Body of pancreas (tissue), 4 donors: ENCODE measurements around the gene FOXJ3. TPM values are rescaled to one million over a fixed set of nuclear protein-coding genes. Genes with fewer than 3 reads are reported as not detected.

Experiments used
- ATAC-seq: fragments of 150-250 bp; one replicate; pipeline ENCODE4 v1.9.1; 2016
- DNase-seq, 4 donors: peaks; one replicate each; pipeline ENCODE4 v3.0.0-alpha.2; 2019
- H3K27ac ChIP-seq, 4 donors: fragments of 200-600 bp; sonication (generic); 1 replicate in 3 of 4; 2 replicates in 1 of 4; pipeline versions ENCODE4 v1.5.1 to v1.6.1; 2016 to 2019; ENCODE audit warnings: mild to moderate bottlenecking in 1 of 4, mixed read lengths in 1 of 4, moderate library complexity in 1 of 4
- H3K27me3 ChIP-seq, 2 donors: fragments of 200-600 bp; sonication (generic); one replicate each; pipeline ENCODE4 v1.6.0; 2016; ENCODE audit warnings: mild to moderate bottlenecking in 1 of 2
- H3K36me3 ChIP-seq, 2 donors: fragments of 200-600 bp; sonication (generic); replicated peaks in 1 of 2; 2 replicates each; pipeline ENCODE4 v1.5.1; 2016; ENCODE audit warnings: low read depth in 2 of 2; ENCODE audit not compliant: insufficient read depth in 1 of 2
- H3K4me1 ChIP-seq: fragments of 200-600 bp; sonication (generic); one replicate; pipeline ENCODE4 v1.6.0; 2016
- H3K4me3 ChIP-seq, 2 donors: fragments of 200-600 bp; sonication (generic); 1 replicate in 1 of 2; 2 replicates in 1 of 2; pipeline ENCODE4 v1.5.1; 2016 to 2019
- H3K9me3 ChIP-seq, 3 donors: fragments of 200-600 bp; sonication (generic); 1 replicate in 2 of 3; 2 replicates in 1 of 3; pipeline ENCODE4 v1.5.1; 2016
- CTCF ChIP-seq, 7 experiments: fragments of 450-650 bp in 4 of 7; fragments of 200-600 bp in 3 of 7; sonication (generic) in 3 of 7; IDR thresholded peaks; one replicate each; pipeline ENCODE4 v1.5.1; 2016 to 2019; ENCODE audit warnings: antibody characterized with exemption in 7 of 7
- POLR2A ChIP-seq, 3 donors: fragments of 450-650 bp; IDR thresholded peaks; one replicate each; pipeline ENCODE4 v1.6.1; 2016; ENCODE audit warnings: antibody characterized with exemption in 3 of 3, mild to moderate bottlenecking in 2 of 3
- WGBS, 2 donors: methylation state at CpG; one replicate each; pipeline ENCODE4 v1.1.5; 2017; 5-methylcytosine and 5-hydroxymethylcytosine counted together
- intact Hi-C: fragments of 100-400 bp; cut with DNase I; formaldehyde crosslinking; loops from one replicate; pipeline ENCODE4 v1.15.1; 2023
- total RNA-seq, 2 donors: library from RNA; depleted of rRNA; stranded (reverse); fragments of >200 nt; gene quantifications; one replicate each; pipeline ENCODE4 v1.1.0, GENCODE V29; 2016

The FOXJ3 gene
- total RNA-seq, 2 donors from 2014 or later: 25.2 to 50.4 TPM

GRCh38 chr1:42198251-42198650 lies 136.8 kb downstream of the FOXJ3 start:
- no peaks in the 10 kb centered on the region for H3K27me3 ChIP-seq
- ATAC-seq (no peak), DNase-seq (no peak)
- no peak overlapping the region for H3K4me3 ChIP-seq
- H3K9me3 ChIP-seq: no peaks in the 10 kb centered on the region
- no peak overlapping the region for H3K27ac ChIP-seq
- H3K4me1 ChIP-seq: no peaks in the 10 kb centered on the region
- intact Hi-C loops: no loop called here
- TF ChIP-seq CTCF (IDR thresholded peaks at IDR 0.05) (no peak), POLR2A (IDR thresholded peaks at IDR 0.05) (no peak)
- H3K36me3 ChIP-seq: peaks cover 0 to 8% of the 10 kb centered on the region in 2 donors
- WGBS, 2 donors: 69 to 85% methylated on average over 5 of the region's 5 CpGs

DNA sequence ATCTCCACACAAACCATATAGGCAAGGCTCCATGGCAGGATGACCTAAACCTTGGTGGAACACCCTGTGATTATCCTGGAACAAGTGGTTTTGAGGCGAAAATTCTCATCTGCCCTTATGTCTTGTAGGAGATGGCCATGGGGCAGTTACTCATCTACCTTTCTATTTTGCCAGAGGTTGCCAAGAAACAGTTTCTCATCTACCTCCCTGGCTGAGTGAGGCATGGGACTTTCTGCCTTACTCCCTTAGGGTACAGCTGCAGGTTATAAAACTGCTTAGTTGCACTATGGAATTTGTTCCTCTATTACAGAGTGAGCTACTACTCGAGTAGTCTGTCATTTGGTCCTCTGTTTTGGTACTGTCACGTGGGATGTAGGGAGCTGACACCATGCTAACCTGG lies 139.2 kb downstream of the FOXJ3 start:
- Histone ChIP-seq H3K4me3 (no peak overlapping the region), H3K4me1 (no peaks in the 10 kb centered on the region), H3K27ac (no peak overlapping the region), H3K9me3 (no peaks in the 10 kb centered on the region), H3K36me3 (peaks cover 0 to 10% of the 10 kb centered on the region in 2 donors), H3K27me3 (no peaks in the 10 kb centered on the region)
- TF ChIP-seq CTCF (IDR thresholded peaks at IDR 0.05) (no peak), POLR2A (IDR thresholded peaks at IDR 0.05) (no peak)
- ATAC-seq: no peak
- intact Hi-C loops: no loop called here
- no peak for DNase-seq
- WGBS, 2 donors: 97% methylated on average over 3 of the region's 3 CpGs

GRCh38 chr1:42192106-42192505 lies 142.9 kb downstream of the FOXJ3 start:
- no peak overlapping the region for H3K27ac ChIP-seq
- no peaks in the 10 kb centered on the region for H3K27me3 ChIP-seq
- TF ChIP-seq CTCF (IDR thresholded peaks at IDR 0.05) (no peak), POLR2A (IDR thresholded peaks at IDR 0.05) (no peak)
- H3K9me3 ChIP-seq: no peaks in the 10 kb centered on the region
- DNase-seq (no peak), ATAC-seq (no peak)
- H3K4me3 ChIP-seq: no peak overlapping the region
- WGBS, 2 donors: 83 to 84% methylated on average over 4 of the region's 4 CpGs
- peaks cover 7% of the 10 kb centered on the region for H3K4me1 ChIP-seq
- intact Hi-C loops: no loop called here
- peaks cover 0 to 10% of the 10 kb centered on the region in 2 donors for H3K36me3 ChIP-seq

DNA sequence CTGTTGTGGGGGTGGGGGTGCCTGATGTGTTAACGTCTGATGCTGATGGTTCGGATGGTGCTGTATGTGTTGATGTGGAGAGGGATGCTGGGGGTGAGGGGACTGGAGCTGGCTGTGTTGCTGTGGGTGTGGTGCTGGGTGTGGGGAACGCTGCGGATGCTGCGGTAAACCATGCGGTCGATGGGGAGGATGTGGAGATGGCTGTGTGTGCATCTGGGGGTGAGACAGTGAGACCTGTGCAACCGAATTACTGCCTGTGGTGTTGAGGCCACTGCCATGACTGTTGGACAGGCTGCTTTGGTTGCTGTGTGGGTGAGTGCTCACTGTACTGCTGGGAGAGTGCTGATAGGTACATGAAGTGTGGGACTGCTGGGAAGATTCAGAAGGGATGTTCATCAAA lies 143.7 kb downstream of the FOXJ3 start:
- no peak overlapping the region for H3K27ac ChIP-seq
- H3K27me3 ChIP-seq: no peaks in the 10 kb centered on the region
- no peaks in the 10 kb centered on the region for H3K9me3 ChIP-seq
- TF ChIP-seq CTCF (IDR thresholded peaks at IDR 0.05) (no peak), POLR2A (IDR thresholded peaks at IDR 0.05) (no peak)
- intact Hi-C loops: no loop called here
- DNase-seq: no peak
- ATAC-seq: no peak
- H3K36me3 ChIP-seq: peaks cover 0 to 8% of the 10 kb centered on the region in 2 donors
- peaks cover 7% of the 10 kb centered on the region for H3K4me1 ChIP-seq
- no peak overlapping the region for H3K4me3 ChIP-seq
- 90 to 93% methylated on average over 8 of the region's 8 CpGs for WGBS, 2 donors
